GM12874 (cell line): ENCODE data around the gene SCN7A.

ENCODE experiments used
- CTCF ChIP-seq: IDR thresholded peaks from 2 replicates; pipeline ENCODE4 v1.5.1; 2011; ENCODE audit warnings: low read depth, mild to moderate bottlenecking, control low read depth, low read length, moderate library complexity; ENCODE audit not compliant: insufficient read depth

The SCN7A gene

GRCh38 chr2:166494140-166494624, at the start of gene SCN7A:
SCN7A (minus strand) TSS chr2:166494249; CDS start chr2:166477696, 16,553 bp downstream.
- TF ChIP-seq CTCF = no peak

- peak; percentile 61 for TF ChIP-seq CTCF
Measured at GRCh38 chr2:166539340-166540162, 45.5 kb upstream of the SCN7A start.

- TF ChIP-seq CTCF = no peak
Measured at GRCh38 chr2:166536111-166536510, 42.1 kb upstream of the SCN7A start.

DNA sequence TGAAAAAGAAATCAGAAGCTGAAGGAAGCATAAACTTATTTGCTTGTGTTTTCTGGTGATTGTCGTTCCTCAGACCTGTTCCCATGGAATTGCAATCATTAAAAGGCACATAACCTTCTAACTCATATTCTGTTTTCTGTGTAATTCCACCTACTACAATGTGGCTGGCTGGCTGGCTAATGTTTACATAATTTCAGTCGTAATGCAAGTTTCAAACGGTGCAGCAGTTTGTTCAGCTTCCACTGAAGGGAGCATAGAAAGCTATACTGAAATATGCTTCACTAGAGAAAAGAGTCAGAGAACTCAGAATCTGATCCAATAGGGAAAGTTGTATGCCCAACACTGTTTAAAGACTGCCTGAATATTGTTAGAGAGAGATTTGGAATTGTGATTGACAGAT, 27.1 kb upstream of the SCN7A start:
- no peak for TF ChIP-seq CTCF

DNA sequence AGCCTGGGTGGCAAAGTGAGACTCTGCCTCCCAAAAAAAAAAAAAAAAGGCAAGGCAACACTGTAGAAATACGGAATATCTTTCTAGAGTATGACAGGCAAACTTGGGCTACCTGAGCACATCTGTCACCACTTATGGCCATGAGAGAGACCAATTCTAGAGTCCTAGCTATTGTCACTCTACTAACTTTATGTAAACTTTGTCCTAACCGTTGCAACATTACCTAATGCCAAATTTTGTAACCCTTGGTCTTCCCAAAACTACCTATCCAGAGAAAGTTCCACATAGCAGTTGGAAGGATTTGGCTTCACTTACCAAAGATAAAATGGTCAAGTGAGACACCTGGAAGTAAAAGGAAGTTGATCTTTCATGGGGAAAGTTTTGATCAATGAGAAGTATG, 26.6 kb upstream of the SCN7A start:
- TF ChIP-seq CTCF = no peak

- TF ChIP-seq CTCF = no peak
Measured at GRCh38 chr2:166519391-166519962, 25.4 kb upstream of the SCN7A start.

DNA sequence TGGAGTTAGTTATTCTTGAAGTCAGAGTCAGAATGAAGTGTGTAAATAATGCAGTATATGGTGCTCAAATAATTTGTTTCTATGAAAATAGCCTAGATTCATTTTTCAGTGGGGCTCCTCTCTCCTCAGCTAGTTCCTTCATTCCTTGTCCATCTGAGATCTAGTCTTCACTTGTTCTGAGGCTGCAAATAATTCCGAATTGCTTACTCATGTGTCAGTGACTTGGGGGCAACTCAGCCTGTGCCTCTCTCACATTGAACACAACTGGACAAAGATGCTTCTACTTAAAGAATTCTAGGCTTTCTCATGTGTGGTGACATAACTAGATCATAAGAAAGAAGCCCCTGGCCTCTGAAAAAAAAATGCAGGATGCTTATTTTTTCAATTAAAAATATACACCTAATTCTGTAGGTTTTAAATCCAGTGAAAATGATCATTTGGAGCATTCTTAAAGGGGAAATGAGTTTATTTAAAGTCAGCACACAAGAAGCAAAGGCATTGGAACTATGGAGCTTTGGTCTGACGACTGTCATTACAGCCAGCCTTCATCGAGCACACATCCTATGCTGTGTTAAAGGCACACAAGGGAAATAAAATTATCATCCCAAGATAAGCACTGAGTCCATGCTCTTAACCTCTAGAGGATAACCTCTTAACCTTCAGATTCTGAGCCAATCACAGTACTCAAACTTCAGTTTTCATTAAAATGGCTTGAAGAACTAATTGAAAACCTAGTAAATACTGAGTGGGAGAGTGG, 24.8 kb upstream of the SCN7A start:
- no peak for TF ChIP-seq CTCF
